GM12865 (cell line): ENCODE data around the gene ZMPSTE24.
"Not testable (repeated sequence)": the region's sequence is repeated elsewhere in the genome, so short reads cannot be mapped to it uniquely, and the experiment has no call there.

Source experiments
- DNase-seq: peaks from one replicate; pipeline ENCODE4 v3.0.0; 2010; ENCODE audit warnings: low read depth
- H3K4me3 ChIP-seq: 2 replicates; pipeline ENCODE4 v1.5.1; 2011; ENCODE audit warnings: mild to moderate bottlenecking, low read depth, low read length, control low read depth
- CTCF ChIP-seq: IDR thresholded peaks from 2 replicates; pipeline ENCODE4 v1.5.1; 2011; ENCODE audit warnings: low read length, control low read depth, low read depth, inconsistent platforms; ENCODE audit not compliant: insufficient read depth; ENCODE audit errors: missing control alignments

Gene ZMPSTE24

DNA sequence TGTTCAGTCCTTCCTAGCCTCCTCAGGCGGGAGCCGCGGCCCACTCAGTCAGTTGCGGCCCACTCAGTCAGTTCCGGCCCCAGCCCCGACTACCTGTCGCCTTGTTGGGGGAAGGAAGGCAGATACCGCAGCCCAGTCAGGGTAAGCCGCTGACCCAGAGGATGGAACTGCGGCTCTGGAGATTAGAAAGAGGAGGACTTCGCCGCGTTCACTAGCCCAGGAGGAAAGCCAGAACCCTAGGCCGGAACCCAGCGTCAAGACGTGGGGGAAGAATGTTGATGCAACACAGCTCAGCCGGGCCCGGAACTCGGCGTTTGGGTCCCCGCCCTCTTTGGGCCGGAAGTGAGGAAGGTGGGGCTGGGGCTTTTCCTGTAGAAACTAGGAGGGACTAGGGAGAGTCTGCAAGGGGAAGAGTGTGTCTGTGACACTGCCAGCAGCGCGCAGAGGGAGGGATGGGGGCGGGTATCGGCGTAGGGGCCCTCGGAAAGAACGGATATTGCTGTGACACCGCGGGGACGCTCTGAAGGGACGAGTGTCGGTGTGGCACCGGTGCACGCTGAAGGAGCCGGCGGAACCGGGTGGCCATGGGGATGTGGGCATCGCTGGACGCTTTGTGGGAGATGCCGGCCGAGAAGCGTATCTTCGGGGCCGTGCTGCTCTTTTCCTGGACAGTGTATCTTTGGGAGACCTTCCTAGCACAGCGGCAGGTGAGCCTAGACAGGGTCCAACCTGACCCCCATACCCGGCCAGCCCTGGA lies at the start of gene ZMPSTE24:
TSS of gene ZMPSTE24 (plus strand) at position 549 of the 757 bp plus-strand sequence. CDS start at position 585, 36 bp downstream.
- TF ChIP-seq CTCF, result no peak
- peak; percentile 99 for DNase-seq
- peak within 1 kb of the TSS; percentile 97 for H3K4me3 ChIP-seq

GRCh38 chr1:40210511-40211204 lies 47.4 kb upstream of the ZMPSTE24 start:
- H3K4me3 ChIP-seq, result no peak overlapping the region
- no peak for DNase-seq
- no peak for TF ChIP-seq CTCF

- TF ChIP-seq CTCF, result no peak
- no peak overlapping the region for H3K4me3 ChIP-seq
- DNase-seq, result no peak
Measured at GRCh38 chr1:40218333-40218732, 39.7 kb upstream of the ZMPSTE24 start.

- not testable (repeated sequence) for H3K4me3 ChIP-seq, DNase-seq
Measured at GRCh38 chr1:40221471-40221905, 36.5 kb upstream of the ZMPSTE24 start.

DNA sequence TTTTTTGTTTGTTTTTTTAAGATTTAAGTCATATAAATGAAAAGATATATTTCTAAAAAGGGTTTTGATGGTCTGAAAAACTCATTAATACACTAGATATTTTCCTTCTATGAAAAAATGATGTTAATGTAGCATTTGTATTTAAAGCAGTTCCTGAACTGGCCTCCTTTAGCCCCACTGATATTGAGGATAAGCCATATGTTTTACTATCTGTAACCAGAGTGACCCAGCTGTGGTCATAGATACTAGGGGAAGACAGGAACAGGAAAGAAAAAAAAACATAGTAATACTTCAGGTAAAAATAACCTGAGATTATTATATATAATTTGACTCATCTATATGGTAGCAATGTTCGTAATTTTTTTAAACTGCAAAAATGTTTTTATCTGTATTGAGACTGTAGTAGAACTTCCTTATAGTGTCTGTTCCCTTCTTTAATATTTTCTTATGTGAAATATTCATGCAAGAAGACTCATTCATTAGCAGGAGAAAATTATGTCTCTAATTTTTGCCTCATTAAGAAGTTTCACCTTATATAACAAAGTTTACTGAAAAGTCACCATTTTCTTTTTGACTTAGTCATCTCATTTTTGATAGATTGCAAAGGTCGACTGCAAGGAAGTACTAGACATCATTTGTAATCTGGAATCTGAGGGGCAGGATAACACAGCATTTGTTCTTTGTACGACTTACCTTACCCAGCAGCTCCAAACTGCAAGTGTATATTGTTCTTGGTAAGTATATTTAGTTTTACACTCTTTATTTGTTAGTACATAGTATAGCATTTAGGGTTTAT lies 35.9 kb upstream of the ZMPSTE24 start:
- TF ChIP-seq CTCF, result no peak
- H3K4me3 ChIP-seq, result no peak overlapping the region
- no peak for DNase-seq

DNA sequence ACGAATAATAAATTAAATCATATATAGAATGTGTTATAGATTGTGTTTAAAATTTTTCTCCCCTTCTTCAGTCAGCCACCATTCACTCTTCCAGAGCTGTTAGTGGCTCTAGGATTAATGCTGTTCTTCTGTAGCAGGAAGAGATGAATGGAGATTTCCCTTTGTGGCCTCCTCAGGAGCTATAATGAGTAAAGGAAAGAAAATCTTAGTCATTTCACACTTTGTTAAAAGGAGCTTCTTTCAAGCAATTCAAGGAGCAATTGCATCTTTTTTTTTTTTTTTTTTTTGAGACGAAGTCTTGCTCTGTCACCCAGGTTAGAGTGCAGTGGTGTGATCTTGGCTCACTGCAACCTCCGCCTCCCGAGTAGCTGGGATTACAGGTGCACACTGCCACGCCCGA lies 34.0 kb upstream of the ZMPSTE24 start:
- peak; percentile 41 for DNase-seq
- no peak overlapping the region for H3K4me3 ChIP-seq
- no peak for TF ChIP-seq CTCF

DNA sequence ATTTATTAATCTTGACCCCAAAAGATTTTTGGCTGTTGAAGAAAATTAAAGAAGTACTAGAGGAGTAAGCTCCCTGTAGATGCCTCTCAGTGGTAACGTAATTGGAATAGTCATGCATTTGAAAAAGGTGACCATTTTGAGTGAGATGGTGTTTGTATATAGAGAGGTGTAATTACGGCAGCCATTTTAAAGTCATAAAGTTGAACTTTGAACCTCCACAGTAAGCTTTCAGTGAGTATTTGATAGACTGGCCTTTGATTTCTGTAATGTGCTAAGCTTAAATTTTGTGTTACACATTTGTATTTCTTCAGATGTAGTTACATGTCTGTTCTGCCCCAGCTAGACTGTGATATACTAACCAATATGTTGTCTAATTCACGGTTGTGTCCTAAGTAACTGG lies 31.8 kb upstream of the ZMPSTE24 start:
- no peak for DNase-seq
- H3K4me3 ChIP-seq, result no peak overlapping the region
- no peak for TF ChIP-seq CTCF
